Activated CD8-positive, alpha-beta T cell treated with anti-CD3 and anti-CD28 coated beads for 36 hours (primary cell): Measurements from ENCODE around the gene FILIP1L. TPM values are rescaled to one million over a fixed set of nuclear protein-coding genes. Genes with fewer than 3 reads are reported as not detected.
A peak's percentile ranks its signal among the peaks of the same experiment; 100 is the strongest.

Source experiments
- ATAC-seq: fragments of 200-7000 bp; cut with Tn5 transposase; one replicate; pipeline ENCODE4 v1.10.0; 2021; ENCODE audit warnings: mild to moderate bottlenecking, moderate library complexity
- CTCF ChIA-PET: fragments of 350-600 bp; sonication (Branson Sonifier 250); formaldehyde crosslinking; loops from one replicate; lab custom pipeline; 2021; ENCODE audit warnings: antibody characterized with exemption; lab: Charles Lee
- POLR2A ChIA-PET: fragments of 350-600 bp; sonication (Branson Sonifier 250); formaldehyde crosslinking; loops from one replicate; lab custom pipeline; 2021; ENCODE audit warnings: antibody characterized with exemption; lab: Charles Lee
- DNase-seq: peaks from one replicate; pipeline ENCODE4 v3.0.0-alpha.2; 2020
- H3K27ac Mint-ChIP-seq: one replicate; pipeline ENCODE4 v1.8.0; 2021; ENCODE audit warnings: mild to moderate bottlenecking, mixed read lengths
- H3K27me3 Mint-ChIP-seq: one replicate; pipeline ENCODE4 v1.8.0; 2021; ENCODE audit warnings: mixed read lengths
- H3K36me3 Mint-ChIP-seq: one replicate; pipeline ENCODE4 v1.8.0; 2021; ENCODE audit warnings: low read depth, mixed read lengths
- H3K4me1 Mint-ChIP-seq: one replicate; pipeline ENCODE4 v1.8.0; 2021; ENCODE audit warnings: low read depth, mixed read lengths
- H3K4me3 Mint-ChIP-seq: one replicate; pipeline ENCODE4 v1.8.0; 2021; ENCODE audit warnings: mild to moderate bottlenecking, moderate library complexity, mixed read lengths
- H3K9me3 Mint-ChIP-seq: one replicate; pipeline ENCODE4 v1.8.0; 2021; ENCODE audit warnings: mixed read lengths
- CTCF ChIP-seq: fragments of 200-600 bp; IDR thresholded peaks from one replicate; pipeline ENCODE4 v1.8.0; 2022; ENCODE audit warnings: antibody characterized with exemption, mild to moderate bottlenecking
- intact Hi-C: fragments of 100-400 bp; cut with micrococcal nuclease; formaldehyde crosslinking; loops from one replicate; pipeline ENCODE4 v1.10.0; 2022
- total RNA-seq, 2 experiments: library from RNA; stranded (reverse); gene quantifications; one replicate each; pipeline ENCODE4 v1.2.3, GENCODE V29; 2021

The FILIP1L gene
- total RNA-seq, 2 experiments from 2014 or later: 0.11 to 0.13 TPM

DNA sequence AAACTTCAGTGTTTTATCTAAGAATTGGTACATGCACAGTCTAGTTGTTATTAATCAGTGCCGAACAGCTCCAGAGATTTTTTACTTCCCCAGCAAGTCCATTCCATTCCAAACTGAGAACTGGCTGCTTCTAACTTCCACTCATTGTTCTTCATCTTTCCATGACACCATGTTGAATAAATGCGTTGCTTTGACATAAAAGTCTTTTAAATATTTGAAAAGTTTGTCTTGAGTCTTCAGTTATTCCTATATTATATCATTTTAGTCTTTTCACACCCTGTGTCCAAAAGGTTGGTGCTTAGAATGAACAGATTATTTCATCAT, 231.2 kb downstream of the FILIP1L start:
- H3K27me3 Mint-ChIP-seq: no peaks in the 10 kb centered on the region
- ATAC-seq: no peak
- TF ChIP-seq CTCF: no peak
- ChIA-PET POLR2A (no interaction called here), CTCF (no interaction called here)
- H3K36me3 Mint-ChIP-seq: peaks cover 8% of the 10 kb centered on the region
- peaks cover 18% of the 10 kb centered on the region for H3K4me1 Mint-ChIP-seq
- no peak overlapping the region for H3K27ac Mint-ChIP-seq
- H3K4me3 Mint-ChIP-seq: no peak overlapping the region
- no peak for DNase-seq
- H3K9me3 Mint-ChIP-seq: no peaks in the 10 kb centered on the region
- intact Hi-C loops: no loop called here

DNA sequence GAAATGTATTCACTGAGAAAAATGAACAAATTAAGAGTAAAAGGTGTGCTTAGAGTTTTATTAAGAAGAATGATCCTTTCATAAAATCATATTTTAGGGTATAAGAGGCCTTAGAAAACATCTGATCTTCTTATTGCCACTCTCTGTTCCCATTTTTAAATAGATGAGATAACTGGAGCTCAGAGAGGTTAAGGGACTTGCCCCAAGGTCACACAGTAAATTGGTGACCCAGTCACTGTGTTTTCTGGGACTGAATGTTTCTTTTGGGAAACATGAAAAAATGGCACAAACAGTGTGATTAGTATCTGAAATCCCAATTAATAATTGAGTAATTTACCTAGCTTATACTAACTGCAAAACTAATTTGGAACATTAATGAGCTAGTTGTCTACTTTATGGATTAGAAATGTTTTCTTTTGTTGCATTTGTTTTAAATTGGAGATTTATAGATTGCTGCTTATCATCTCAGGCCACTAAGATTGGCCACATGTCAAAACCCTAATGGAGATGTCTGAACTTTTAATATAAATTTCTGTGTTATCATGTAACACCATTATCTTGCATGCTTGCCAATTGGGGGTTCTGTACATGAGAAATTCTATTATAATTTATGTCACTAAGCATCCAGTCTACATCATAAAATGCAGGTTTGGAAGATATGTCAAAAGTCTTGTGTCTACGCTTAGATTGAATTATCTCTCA, 231.7 kb downstream of the FILIP1L start:
- H3K4me1 Mint-ChIP-seq: peaks cover 22% of the 10 kb centered on the region
- intact Hi-C loops: no loop called here
- H3K27ac Mint-ChIP-seq: no peak overlapping the region
- POLR2A ChIA-PET: interaction anchor here (0.8 kb wide), 1 partner anchor 291 kb away, joined by 3 read pairs; no protein-coding TSS in a partner anchor
- CTCF ChIA-PET: no interaction called here
- ATAC-seq: no peak
- no peaks in the 10 kb centered on the region for H3K27me3 Mint-ChIP-seq
- DNase-seq: no peak
- H3K36me3 Mint-ChIP-seq: peaks cover 8% of the 10 kb centered on the region
- no peak for TF ChIP-seq CTCF
- H3K4me3 Mint-ChIP-seq: no peak overlapping the region
- no peaks in the 10 kb centered on the region for H3K9me3 Mint-ChIP-seq

DNA sequence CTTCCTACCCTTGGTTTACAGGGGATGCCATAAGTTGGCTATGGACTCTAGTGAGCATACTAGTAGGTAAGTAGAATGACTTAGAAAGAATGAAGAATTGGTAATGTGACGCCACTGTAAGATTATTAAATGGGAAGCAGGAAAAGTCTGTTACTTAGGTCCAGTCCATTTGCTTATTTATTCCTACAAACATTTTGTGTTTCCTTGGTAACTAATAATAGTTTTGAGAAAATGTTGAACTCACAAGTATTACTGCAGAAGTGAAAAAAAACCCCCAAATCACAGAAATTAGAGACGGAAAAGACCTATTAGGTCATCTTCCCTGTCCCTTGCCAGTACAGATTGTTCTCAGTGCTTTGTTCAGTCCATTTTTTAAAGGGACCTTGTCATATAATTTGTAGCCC, 233.2 kb downstream of the FILIP1L start:
- POLR2A ChIA-PET: no interaction called here
- Mint-ChIP-seq H3K27ac (no peak overlapping the region), H3K27me3 (peaks cover 1% of the 10 kb centered on the region), H3K9me3 (no peaks in the 10 kb centered on the region), H3K4me3 (no peak overlapping the region), H3K36me3 (peaks cover 5% of the 10 kb centered on the region), H3K4me1 (peaks cover 25% of the 10 kb centered on the region)
- no peak for TF ChIP-seq CTCF
- ATAC-seq: no peak
- CTCF ChIA-PET: no interaction called here
- no peak for DNase-seq
- intact Hi-C loops: no loop called here

GRCh38 chr3:99879275-99879674, 235.0 kb downstream of the FILIP1L start:
- Mint-ChIP-seq H3K27me3 (peaks cover 3% of the 10 kb centered on the region), H3K4me1 (peaks cover 23% of the 10 kb centered on the region), H3K36me3 (no peaks in the 10 kb centered on the region), H3K27ac (no peak overlapping the region), H3K9me3 (no peaks in the 10 kb centered on the region), H3K4me3 (no peak overlapping the region)
- CTCF ChIA-PET: interaction anchor here (1.0 to 1.3 kb wide), 2 partner anchors 10 to 71 kb away, joined by 3 read pairs; no protein-coding TSS in a partner anchor
- DNase-seq (no peak), ATAC-seq (no peak)
- no peak for TF ChIP-seq CTCF
- intact Hi-C loops: no loop called here
- POLR2A ChIA-PET: interaction anchor here (0.7 kb wide), 1 partner anchor 149 kb away, joined by 3 read pairs; no protein-coding TSS in a partner anchor

GRCh38 chr3:99878005-99878404, 236.3 kb downstream of the FILIP1L start:
- Mint-ChIP-seq H3K9me3 (no peaks in the 10 kb centered on the region), H3K4me1 (peaks cover 15% of the 10 kb centered on the region), H3K27ac (no peak overlapping the region), H3K27me3 (peaks cover 6% of the 10 kb centered on the region), H3K4me3 (no peak overlapping the region), H3K36me3 (no peaks in the 10 kb centered on the region)
- CTCF ChIA-PET: no interaction called here
- ATAC-seq (peak; percentile 21), DNase-seq (no peak)
- intact Hi-C loops: no loop called here
- no peak for TF ChIP-seq CTCF
- POLR2A ChIA-PET: no interaction called here
